ENCODE data around the gene HEXIM2.

DNA sequence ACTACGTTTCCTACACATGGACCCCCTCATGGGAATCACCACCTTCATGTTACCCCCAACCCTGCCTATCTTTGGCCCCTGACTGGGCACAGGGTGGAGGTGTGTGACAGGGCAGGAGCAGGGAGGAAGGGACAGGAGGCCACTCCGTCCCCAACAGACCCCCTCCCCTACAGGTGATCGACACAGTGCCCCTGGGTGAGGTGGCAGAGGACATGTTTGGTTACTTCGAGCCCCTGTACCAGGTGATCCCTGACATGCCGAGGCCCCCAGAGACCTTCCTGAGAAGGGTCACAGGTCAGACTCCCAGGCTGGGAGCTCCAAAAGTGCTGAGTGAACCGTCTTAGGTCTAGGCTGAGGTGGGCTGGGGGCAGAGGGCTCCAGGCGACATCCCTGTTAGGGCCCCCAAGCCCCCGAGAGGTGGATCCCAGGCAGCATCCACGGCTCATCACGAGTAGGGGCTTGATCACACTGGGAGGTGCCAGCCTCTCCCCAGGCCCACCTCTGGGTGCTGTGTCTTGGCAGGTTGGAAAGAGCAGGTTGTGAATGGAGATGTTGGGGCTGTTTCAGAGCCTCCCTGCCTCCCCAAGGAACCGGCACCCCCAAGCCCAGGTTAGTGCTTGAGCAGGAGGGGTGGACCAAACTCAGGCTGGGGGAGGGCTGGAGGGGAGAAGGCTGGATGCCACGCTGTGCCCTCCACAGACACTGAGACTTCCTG, 24.7 kb upstream of the HEXIM2 start:
- TF ChIP-seq, protein P1, sequence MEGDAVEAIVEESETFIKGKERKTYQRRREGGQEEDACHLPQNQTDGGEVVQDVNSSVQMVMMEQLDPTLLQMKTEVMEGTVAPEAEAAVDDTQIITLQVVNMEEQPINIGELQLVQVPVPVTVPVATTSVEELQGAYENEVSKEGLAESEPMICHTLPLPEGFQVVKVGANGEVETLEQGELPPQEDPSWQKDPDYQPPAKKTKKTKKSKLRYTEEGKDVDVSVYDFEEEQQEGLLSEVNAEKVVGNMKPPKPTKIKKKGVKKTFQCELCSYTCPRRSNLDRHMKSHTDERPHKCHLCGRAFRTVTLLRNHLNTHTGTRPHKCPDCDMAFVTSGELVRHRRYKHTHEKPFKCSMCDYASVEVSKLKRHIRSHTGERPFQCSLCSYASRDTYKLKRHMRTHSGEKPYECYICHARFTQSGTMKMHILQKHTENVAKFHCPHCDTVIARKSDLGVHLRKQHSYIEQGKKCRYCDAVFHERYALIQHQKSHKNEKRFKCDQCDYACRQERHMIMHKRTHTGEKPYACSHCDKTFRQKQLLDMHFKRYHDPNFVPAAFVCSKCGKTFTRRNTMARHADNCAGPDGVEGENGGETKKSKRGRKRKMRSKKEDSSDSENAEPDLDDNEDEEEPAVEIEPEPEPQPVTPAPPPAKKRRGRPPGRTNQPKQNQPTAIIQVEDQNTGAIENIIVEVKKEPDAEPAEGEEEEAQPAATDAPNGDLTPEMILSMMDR (conservative IDR thresholded peaks at IDR 0.05; ENCODE audit: low read depth, low read length): no peak
- TF ChIP-seq EZH2 (IDR thresholded peaks at IDR 0.05; ENCODE audit: low read length, unreplicated experiment) (no peak), EZH2phosphoT487 (IDR thresholded peaks at IDR 0.05; ENCODE audit: borderline replicate concordance, low read length) (no peak)

Measured in PC-3 (cell line).